Measurements from ENCODE around the gene BNIP1. TPM values are rescaled to one million over a fixed set of nuclear protein-coding genes. Genes with fewer than 3 reads are reported as not detected.

BNIP1 gene
- polyA plus RNA-seq, 3 donors, result 9.2 to 13.6 (median 9.8) TPM

DNA sequence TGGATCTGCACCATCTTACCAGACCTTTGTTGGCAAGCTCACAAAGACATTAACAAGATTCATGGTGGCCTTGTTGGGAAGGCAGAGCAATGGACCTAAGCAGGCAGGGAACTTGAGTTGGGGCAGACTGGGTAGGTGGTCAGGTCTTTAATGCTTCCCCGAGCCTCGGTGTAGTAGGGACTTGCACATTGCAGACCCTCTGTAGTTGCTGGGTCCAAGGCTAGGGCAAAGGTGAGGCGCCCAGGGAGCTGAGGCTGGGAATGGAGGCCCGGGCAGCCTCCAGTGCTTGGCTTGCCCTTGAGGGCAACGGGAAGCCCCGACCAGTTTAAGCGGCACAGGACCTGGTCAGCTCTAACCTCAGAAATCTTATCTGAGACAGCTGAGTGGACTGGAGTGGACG is 66.5 kb downstream of the BNIP1 start:
- no peak for TF ChIP-seq CTCF (IDR thresholded peaks at IDR 0.05)
- Histone ChIP-seq H3K9me3 (replicated peaks in 1 of 2; ENCODE audit: control insufficient read depth in 1 of 2, insufficient read depth in 1 of 2, low read length in 2 of 2) (no peaks in the 10 kb centered on the region), H3K4me2 (replicated peaks; ENCODE audit: extremely low read depth, low read length, poor library complexity, severe bottlenecking) (no peak overlapping the region), H3K79me2 (ENCODE audit: insufficient read depth, low read length) (no peaks in the 10 kb centered on the region), H4K20me1 (ENCODE audit: insufficient read depth, low read length) (no peaks in the 10 kb centered on the region), H3K27me3 (ENCODE audit: control insufficient read depth in 2 of 2, insufficient read depth in 2 of 2, low read length in 2 of 2) (no peaks in the 10 kb centered on the region), H3K4me1 (ENCODE audit: control insufficient read depth in 1 of 2, insufficient read depth in 2 of 2, low read length in 2 of 2) (no peaks in the 10 kb centered on the region), H3K27ac (ENCODE audit: low read depth in 1 of 2, low read length in 2 of 2) (no peak overlapping the region), H3K4me3 (replicated peaks in 1 of 3; ENCODE audit: low read depth in 2 of 3, low read length in 3 of 3) (no peak overlapping the region), H2AFZ (ENCODE audit: insufficient read depth, low read depth, low read length, poor library complexity, severe bottlenecking) (no peak overlapping the region), H3K9ac (ENCODE audit: insufficient read depth, low read length, poor library complexity, severe bottlenecking) (no peak overlapping the region), H3K36me3 (replicated peaks in 1 of 2; ENCODE audit: control insufficient read depth in 1 of 2, insufficient read depth in 2 of 2, low read length in 2 of 2) (no peaks in the 10 kb centered on the region)
- Mint-ChIP-seq H3K27ac (no peak overlapping the region), H3K27me3 (ENCODE audit: low read depth in 3 of 3) (peaks cover 17 to 34% (median 27%) of the 10 kb centered on the region in 3 donors), H3K4me1 (no peaks in the 10 kb centered on the region), H3K9me3 (peaks cover 4 to 16% (median 6%) of the 10 kb centered on the region in 7 donors), H3K36me3 (no peaks in the 10 kb centered on the region), H3K4me3 (no peak overlapping the region)
- intact Hi-C loops (cut with micrococcal nuclease), result no loop called here
- 95% methylated on average over 8 of the region's 8 CpGs for WGBS (ENCODE audit: insufficient coverage)
- no peak for DNase-seq

DNA sequence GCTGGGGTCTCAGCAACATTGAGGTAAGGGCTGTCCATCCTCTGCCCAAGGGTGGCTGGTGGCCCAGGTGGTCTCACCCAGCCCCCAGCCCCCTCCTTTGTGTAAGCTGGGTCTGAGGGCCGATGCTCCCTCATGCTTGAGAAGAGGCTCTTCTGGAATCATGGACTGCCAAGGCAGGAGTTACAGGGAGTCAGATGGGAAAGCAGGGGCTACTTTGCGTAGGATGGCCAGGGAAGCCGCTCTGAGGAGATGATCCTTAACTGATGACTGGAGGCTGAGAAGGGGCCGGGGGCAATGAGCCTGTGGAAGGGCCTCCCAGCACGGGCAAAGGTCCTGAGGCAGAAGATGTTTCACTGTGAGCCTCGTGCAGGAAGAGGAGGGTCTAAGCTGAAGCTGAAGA is 67.0 kb downstream of the BNIP1 start:
- H3K4me2 ChIP-seq (replicated peaks; ENCODE audit: extremely low read depth, low read length, poor library complexity, severe bottlenecking), result no peak overlapping the region
- H3K79me2 ChIP-seq (ENCODE audit: insufficient read depth, low read length), result no peaks in the 10 kb centered on the region
- no peak overlapping the region for H3K27ac ChIP-seq (ENCODE audit: low read depth in 1 of 2, low read length in 2 of 2)
- Mint-ChIP-seq H3K9me3 (peaks cover 4 to 16% (median 6%) of the 10 kb centered on the region in 7 donors), H3K27ac (no peak overlapping the region), H3K4me3 (no peak overlapping the region), H3K36me3 (no peaks in the 10 kb centered on the region), H3K4me1 (no peaks in the 10 kb centered on the region), H3K27me3 (ENCODE audit: low read depth in 3 of 3) (peaks cover 17 to 36% (median 27%) of the 10 kb centered on the region in 3 donors)
- intact Hi-C loops (cut with micrococcal nuclease), result no loop called here
- H3K9ac ChIP-seq (ENCODE audit: insufficient read depth, low read length, poor library complexity, severe bottlenecking), result no peak overlapping the region
- no peak for TF ChIP-seq CTCF (IDR thresholded peaks at IDR 0.05)
- H3K4me1 ChIP-seq (ENCODE audit: control insufficient read depth in 1 of 2, insufficient read depth in 2 of 2, low read length in 2 of 2), result no peaks in the 10 kb centered on the region
- no peaks in the 10 kb centered on the region for H4K20me1 ChIP-seq (ENCODE audit: insufficient read depth, low read length)
- no peaks in the 10 kb centered on the region for H3K36me3 ChIP-seq (replicated peaks in 1 of 2; ENCODE audit: control insufficient read depth in 1 of 2, insufficient read depth in 2 of 2, low read length in 2 of 2)
- no peak for DNase-seq
- no peak overlapping the region for H2AFZ ChIP-seq (ENCODE audit: insufficient read depth, low read depth, low read length, poor library complexity, severe bottlenecking)
- WGBS (ENCODE audit: insufficient coverage), result 82% methylated on average over 6 of the region's 6 CpGs
- no peak overlapping the region for H3K4me3 ChIP-seq (replicated peaks in 1 of 3; ENCODE audit: low read depth in 2 of 3, low read length in 3 of 3)
- H3K27me3 ChIP-seq (ENCODE audit: control insufficient read depth in 2 of 2, insufficient read depth in 2 of 2, low read length in 2 of 2), result no peaks in the 10 kb centered on the region
- H3K9me3 ChIP-seq (replicated peaks in 1 of 2; ENCODE audit: control insufficient read depth in 1 of 2, insufficient read depth in 1 of 2, low read length in 2 of 2), result no peaks in the 10 kb centered on the region

Data from CD14-positive monocyte (primary cell).